Immature natural killer cell (primary cell): ENCODE data around the gene DYNLRB1. TPM values are rescaled to one million over a fixed set of nuclear protein-coding genes. Genes with fewer than 3 reads are reported as not detected.

Source experiments
- DNase-seq, 3 donors: peaks; one replicate each; pipeline ENCODE4 v3.0.0; 2022; ENCODE audit warnings: mixed read lengths in 1 of 3
- H3K27ac Mint-ChIP-seq, 6 donors: one replicate each; pipeline ENCODE4 v1.8.0; 2020; ENCODE audit warnings: mixed read lengths in 6 of 6, mild to moderate bottlenecking in 5 of 6, inconsistent platforms in 4 of 6, moderate library complexity in 3 of 6
- H3K27me3 Mint-ChIP-seq, 3 donors: one replicate each; pipeline ENCODE4 v1.8.0; 2020 to 2021; ENCODE audit warnings: low read depth in 3 of 3, mild to moderate bottlenecking in 3 of 3, mixed read lengths in 3 of 3, moderate library complexity in 3 of 3, inconsistent platforms in 1 of 3
- H3K36me3 Mint-ChIP-seq, 3 donors: one replicate each; pipeline ENCODE4 v1.8.0; 2020; ENCODE audit warnings: mixed read lengths in 3 of 3, inconsistent platforms in 2 of 3, mild to moderate bottlenecking in 2 of 3
- H3K4me1 Mint-ChIP-seq, 2 donors: one replicate each; pipeline ENCODE4 v1.8.0; 2020; ENCODE audit warnings: inconsistent platforms in 2 of 2, mild to moderate bottlenecking in 2 of 2, mixed read lengths in 2 of 2, moderate library complexity in 1 of 2
- H3K4me3 Mint-ChIP-seq, 5 donors: one replicate each; pipeline ENCODE4 v1.8.0; 2020; ENCODE audit warnings: mild to moderate bottlenecking in 5 of 5, mixed read lengths in 5 of 5, inconsistent platforms in 3 of 5, moderate library complexity in 3 of 5
- H3K9me3 Mint-ChIP-seq, 6 donors: one replicate each; pipeline ENCODE4 v1.8.0; 2020; ENCODE audit warnings: mild to moderate bottlenecking in 6 of 6, mixed read lengths in 6 of 6, inconsistent platforms in 4 of 6, moderate library complexity in 3 of 6
- polyA plus RNA-seq, 3 donors: library from polyadenylated mRNA; unstranded; fragments of 300-500 nt; fragmentation: Illumina TruSeq; gene quantifications; one replicate each; pipeline ENCODE4 v1.2.3, GENCODE V29; 2021

DYNLRB1 gene
- polyA plus RNA-seq, 3 donors from 2014 or later, result 238 to 307 (median 242) TPM

GRCh38 chr20:34559311-34560140 lies 43.3 kb downstream of the DYNLRB1 start:
- H3K27ac Mint-ChIP-seq, result peak overlapping the region; percentile 69 to 93 (median 86)
- no peaks in the 10 kb centered on the region for H3K9me3 Mint-ChIP-seq
- H3K27me3 Mint-ChIP-seq, result peaks cover 10 to 18% (median 13%) of the 10 kb centered on the region in 3 donors
- H3K4me3 Mint-ChIP-seq, result peak overlapping the region; percentile 59 to 80 (median 69)
- peak in 1 of 3 donors; percentile 17 for DNase-seq
- peaks cover 8 to 10% of the 10 kb centered on the region in 2 donors for H3K4me1 Mint-ChIP-seq
- H3K36me3 Mint-ChIP-seq, result no peaks in the 10 kb centered on the region

GRCh38 chr20:34560141-34560523 lies 43.9 kb downstream of the DYNLRB1 start:
- peaks cover 8 to 10% of the 10 kb centered on the region in 2 donors for H3K4me1 Mint-ChIP-seq
- H3K27ac Mint-ChIP-seq, result peak overlapping the region; percentile 50 to 92 (median 85)
- no peaks in the 10 kb centered on the region for H3K9me3 Mint-ChIP-seq
- H3K36me3 Mint-ChIP-seq, result no peaks in the 10 kb centered on the region
- peaks cover 10 to 18% (median 13%) of the 10 kb centered on the region in 3 donors for H3K27me3 Mint-ChIP-seq
- no peak for DNase-seq
- peak overlapping the region; percentile 51 to 80 (median 69) for H3K4me3 Mint-ChIP-seq

DNA sequence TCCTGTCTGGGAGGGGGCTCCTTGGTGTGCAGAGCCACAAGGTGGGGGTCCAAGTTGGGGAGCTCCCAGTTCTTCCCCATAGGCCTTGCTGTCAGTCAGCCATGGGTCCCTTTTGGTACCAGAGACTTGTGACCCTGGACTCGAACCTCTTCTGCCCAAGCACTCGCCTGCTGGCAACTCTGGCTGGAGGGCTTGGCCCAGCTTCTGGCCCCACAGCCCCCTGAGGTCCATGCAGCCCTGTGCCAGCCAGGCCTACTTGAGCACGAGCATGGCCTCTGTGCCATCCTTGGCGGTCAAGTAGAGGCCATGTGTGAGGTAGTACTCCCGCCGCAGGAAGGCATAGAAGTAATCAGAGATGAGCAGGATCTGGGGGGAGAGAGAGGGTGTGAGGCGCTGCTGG lies 44.4 kb downstream of the DYNLRB1 start:
- Mint-ChIP-seq H3K4me3 (peak overlapping the region in 2 of 5 donors; percentile 62 to 80), H3K27ac (peak overlapping the region; percentile 49 to 92 (median 84)), H3K4me1 (peaks cover 8 to 10% of the 10 kb centered on the region in 2 donors), H3K9me3 (no peaks in the 10 kb centered on the region), H3K36me3 (peaks cover 0 to under 1% (median 0%) of the 10 kb centered on the region in 3 donors), H3K27me3 (peaks cover 10 to 18% (median 13%) of the 10 kb centered on the region in 3 donors)
- DNase-seq, result no peak

GRCh38 chr20:34561661-34562060 lies 45.4 kb downstream of the DYNLRB1 start:
- Mint-ChIP-seq H3K4me3 (peak overlapping the region in 2 of 5 donors; percentile 6 to 19), H3K27me3 (peaks cover 10 to 18% (median 13%) of the 10 kb centered on the region in 3 donors), H3K9me3 (no peaks in the 10 kb centered on the region), H3K4me1 (peaks cover 8 to 10% of the 10 kb centered on the region in 2 donors), H3K36me3 (peaks cover 0 to 5% (median 0%) of the 10 kb centered on the region in 3 donors), H3K27ac (peak overlapping the region; percentile 33 to 80 (median 76))
- DNase-seq, result no peak

- Mint-ChIP-seq H3K4me3 (no peak overlapping the region), H3K36me3 (peaks cover 0 to 5% (median 0%) of the 10 kb centered on the region in 3 donors), H3K4me1 (peaks cover 5 to 8% of the 10 kb centered on the region in 2 donors), H3K27ac (peak overlapping the region in 4 of 6 donors; percentile 41 to 84 (median 76)), H3K27me3 (peaks cover 10 to 18% (median 13%) of the 10 kb centered on the region in 3 donors), H3K9me3 (no peaks in the 10 kb centered on the region)
- DNase-seq, result no peak
Measured at GRCh38 chr20:34562641-34563040, 46.4 kb downstream of the DYNLRB1 start.

GRCh38 chr20:34564833-34565232 lies 48.6 kb downstream of the DYNLRB1 start:
- Mint-ChIP-seq H3K27ac (peak overlapping the region in 1 of 6 donors; percentile 30), H3K4me1 (no peaks in the 10 kb centered on the region)
- no peak for DNase-seq

GRCh38 chr20:34566978-34567891 lies 51.0 kb downstream of the DYNLRB1 start:
- Mint-ChIP-seq H3K27ac (peak overlapping the region in 3 of 6 donors; percentile 9 to 15 (median 10)), H3K27me3 (no peaks in the 10 kb centered on the region), H3K9me3 (no peaks in the 10 kb centered on the region), H3K4me3 (no peak overlapping the region), H3K36me3 (peaks cover 9 to 16% (median 10%) of the 10 kb centered on the region in 3 donors), H3K4me1 (peaks cover 9 to 10% of the 10 kb centered on the region in 2 donors)
- DNase-seq, result no peak

More at GRCh38 chr20:34564833-34565232, 48.6 kb downstream of the DYNLRB1 start:
- peaks cover 0 to 5% (median 0%) of the 10 kb centered on the region in 3 donors for H3K36me3 Mint-ChIP-seq
- H3K27me3 Mint-ChIP-seq, result peaks cover 0 to 7% (median 5%) of the 10 kb centered on the region in 3 donors
- no peak overlapping the region for H3K4me3 Mint-ChIP-seq
- no peaks in the 10 kb centered on the region for H3K9me3 Mint-ChIP-seq

DNA sequence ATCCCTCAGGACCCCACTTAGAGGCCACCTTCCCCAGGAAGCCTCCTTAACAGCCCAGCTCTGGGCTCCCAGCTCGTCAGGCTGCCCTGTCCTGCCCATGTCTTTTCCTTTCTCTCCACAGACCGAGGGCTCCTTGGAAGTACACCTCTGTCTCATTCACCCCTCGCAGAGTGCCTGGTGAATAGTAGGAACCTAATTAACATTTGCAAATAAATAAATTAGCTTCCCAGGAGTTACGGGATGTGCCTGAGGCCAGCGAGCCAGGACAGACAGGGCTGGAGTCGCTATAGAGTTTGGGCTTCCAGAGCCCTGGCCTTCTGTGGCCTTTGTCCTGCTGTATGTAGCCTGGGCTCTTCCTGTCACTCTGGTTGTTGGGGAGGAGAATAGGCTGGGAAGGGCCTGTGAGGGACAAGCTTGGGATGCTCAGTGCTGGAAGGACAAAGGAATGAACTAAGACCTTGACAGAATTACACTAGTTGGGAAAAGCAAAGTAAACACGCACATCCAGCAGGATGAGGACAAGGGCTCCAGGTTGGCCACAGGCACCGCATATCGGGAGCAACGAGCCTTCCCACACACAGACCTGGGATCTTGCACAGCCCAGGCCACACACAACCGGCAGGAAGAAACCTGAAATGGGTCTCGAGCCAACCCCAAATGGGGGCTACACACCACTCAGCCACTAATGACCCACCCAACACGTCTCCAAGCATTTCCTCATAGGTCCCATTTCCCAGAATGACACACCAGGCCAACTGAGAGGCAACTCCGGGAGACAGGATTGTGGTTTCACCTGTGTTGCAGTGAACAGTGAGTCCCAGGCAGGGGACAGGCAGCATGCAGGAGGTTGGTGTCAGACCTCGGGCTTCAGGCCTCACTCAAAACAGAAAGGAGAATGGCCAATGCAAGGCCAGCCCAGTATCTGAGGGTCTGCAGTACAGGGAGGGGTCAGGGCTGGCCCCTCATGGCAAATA lies 52.0 kb downstream of the DYNLRB1 start:
- no peak for DNase-seq
- peaks cover 11 to 17% (median 16%) of the 10 kb centered on the region in 3 donors for H3K36me3 Mint-ChIP-seq
- H3K4me3 Mint-ChIP-seq, result no peak overlapping the region
- no peaks in the 10 kb centered on the region for H3K27me3 Mint-ChIP-seq
- H3K9me3 Mint-ChIP-seq, result no peaks in the 10 kb centered on the region
- peaks cover 9 to 10% of the 10 kb centered on the region in 2 donors for H3K4me1 Mint-ChIP-seq
- peak overlapping the region in 2 of 6 donors; percentile 9 to 20 for H3K27ac Mint-ChIP-seq

DNA sequence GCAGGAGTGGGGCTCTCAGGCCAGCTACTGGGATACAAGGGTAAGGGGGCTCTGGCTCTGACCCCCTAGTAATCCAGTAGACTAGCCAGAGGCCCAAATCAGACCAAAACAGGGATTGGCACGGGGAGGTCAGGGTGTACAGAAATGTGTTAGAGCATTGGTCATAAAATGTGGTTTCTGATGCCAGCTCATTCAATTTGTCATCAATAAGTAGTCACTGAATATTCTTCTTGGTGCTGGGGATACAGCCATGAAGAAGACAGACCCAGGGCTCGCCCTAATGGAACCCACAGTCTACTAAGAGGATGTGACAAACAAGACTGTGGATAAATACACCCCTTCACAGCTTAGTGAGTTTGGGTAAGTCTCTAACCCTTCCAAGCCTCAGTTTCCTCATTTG lies 53.4 kb downstream of the DYNLRB1 start:
- Mint-ChIP-seq H3K9me3 (no peaks in the 10 kb centered on the region), H3K36me3 (peaks cover 18 to 27% (median 20%) of the 10 kb centered on the region in 3 donors), H3K27me3 (no peaks in the 10 kb centered on the region), H3K4me1 (peaks cover 9 to 10% of the 10 kb centered on the region in 2 donors), H3K27ac (no peak overlapping the region), H3K4me3 (no peak overlapping the region)
- DNase-seq, result no peak

DNA sequence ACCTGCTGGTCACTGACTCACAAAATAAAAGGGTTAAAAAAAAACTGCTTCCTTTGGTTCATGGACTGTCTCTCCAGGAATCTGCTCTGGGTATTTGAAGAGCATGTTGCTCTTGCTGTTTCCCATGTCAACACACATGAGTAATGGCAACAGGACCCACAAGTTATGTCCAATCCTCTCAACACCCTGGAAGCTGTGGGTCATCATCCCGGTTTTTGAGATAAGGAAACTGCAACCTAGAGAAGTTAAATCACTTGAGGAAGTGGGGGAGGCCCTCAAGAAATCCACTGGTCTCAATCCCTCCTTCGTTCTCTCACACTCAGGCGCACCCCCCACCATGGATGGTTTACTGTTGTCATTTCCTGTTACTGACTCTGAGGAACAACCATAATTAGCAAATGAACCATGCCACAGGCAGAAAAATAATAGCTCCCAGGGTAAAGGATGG lies 54.7 kb downstream of the DYNLRB1 start:
- H3K27me3 Mint-ChIP-seq, result no peaks in the 10 kb centered on the region
- peaks cover 9 to 10% of the 10 kb centered on the region in 2 donors for H3K4me1 Mint-ChIP-seq
- H3K4me3 Mint-ChIP-seq, result peak overlapping the region in 1 of 5 donors; percentile 7

DNA sequence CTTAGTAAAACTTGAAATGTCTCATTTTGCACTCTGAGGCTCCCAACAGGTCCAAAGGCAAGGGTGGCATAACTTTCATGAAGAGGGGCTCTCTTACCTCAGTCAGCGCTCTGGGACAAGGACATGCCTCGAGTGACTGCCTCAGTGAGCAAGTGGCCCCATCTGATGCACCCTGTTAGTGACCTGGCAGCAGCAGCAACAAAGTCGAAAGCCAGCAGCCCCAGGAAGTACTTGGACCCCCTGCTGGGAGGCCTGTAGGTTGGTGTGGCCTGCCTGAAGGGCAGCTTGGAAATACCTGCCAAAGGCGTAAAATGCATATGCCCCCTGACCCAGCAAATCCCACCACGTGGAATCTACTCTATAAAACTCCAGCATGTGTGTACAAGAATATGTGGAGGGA lies 55.5 kb downstream of the DYNLRB1 start:
- no peak overlapping the region for H3K4me3 Mint-ChIP-seq
- H3K27me3 Mint-ChIP-seq, result no peaks in the 10 kb centered on the region
- no peak for DNase-seq
- H3K36me3 Mint-ChIP-seq, result peaks cover 18 to 25% (median 20%) of the 10 kb centered on the region in 3 donors
- H3K27ac Mint-ChIP-seq, result peak overlapping the region in 3 of 6 donors; percentile 50 to 81 (median 52)
- no peaks in the 10 kb centered on the region for H3K9me3 Mint-ChIP-seq
- H3K4me1 Mint-ChIP-seq, result peaks cover 9 to 10% of the 10 kb centered on the region in 2 donors

More for the DNA sequence above, 54.7 kb downstream of the DYNLRB1 start:
- DNase-seq, result no peak
- H3K9me3 Mint-ChIP-seq, result no peaks in the 10 kb centered on the region
- H3K36me3 Mint-ChIP-seq, result peaks cover 18 to 27% (median 20%) of the 10 kb centered on the region in 3 donors
- peak overlapping the region in 5 of 6 donors; percentile 46 to 81 (median 58) for H3K27ac Mint-ChIP-seq

DNA sequence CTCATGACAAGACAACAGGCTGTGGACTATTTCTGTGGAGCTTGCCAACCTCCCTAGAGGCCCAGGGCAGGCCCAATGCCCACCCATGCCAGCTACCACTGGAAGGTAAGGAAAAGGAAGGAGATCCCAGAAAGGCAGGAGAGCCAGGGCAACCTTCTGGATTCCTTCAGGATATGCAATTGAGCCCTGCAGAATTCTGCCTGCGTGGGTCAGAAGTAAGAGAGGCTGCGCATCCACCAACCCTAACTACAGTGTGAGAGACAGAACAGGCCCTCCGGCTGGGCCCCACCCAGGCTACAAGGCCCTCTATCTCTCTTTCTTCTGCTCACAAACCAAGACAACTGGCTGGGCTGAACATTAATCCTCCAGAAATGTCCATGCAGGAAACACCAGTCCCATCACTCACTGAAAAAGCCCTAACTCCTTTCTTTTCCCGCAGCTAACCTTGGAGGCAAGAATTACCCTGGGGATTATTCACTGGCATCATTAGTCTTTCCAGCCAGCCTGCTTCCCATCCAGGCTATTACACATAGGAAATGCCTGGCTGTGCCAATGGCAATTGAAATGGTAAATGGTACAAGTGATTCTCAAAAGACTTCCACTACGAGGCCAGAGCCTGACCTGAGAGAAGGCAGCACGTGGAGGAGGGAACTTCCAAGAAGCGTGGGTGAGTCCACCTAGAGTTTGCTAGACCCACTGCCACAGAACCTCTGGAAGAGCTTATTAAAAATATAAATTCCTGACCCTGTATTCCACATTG lies 57.5 kb downstream of the DYNLRB1 start:
- no peaks in the 10 kb centered on the region for H3K9me3 Mint-ChIP-seq
- no peak for DNase-seq
- peak overlapping the region in 2 of 6 donors; percentile 39 to 49 for H3K27ac Mint-ChIP-seq
- peaks cover 9 to 10% of the 10 kb centered on the region in 2 donors for H3K4me1 Mint-ChIP-seq
- no peaks in the 10 kb centered on the region for H3K27me3 Mint-ChIP-seq
- H3K4me3 Mint-ChIP-seq, result no peak overlapping the region
- H3K36me3 Mint-ChIP-seq, result peaks cover 18 to 25% (median 24%) of the 10 kb centered on the region in 3 donors
